Activated T-cell treated with anti-CD3 and anti-CD28 coated beads for 1 hour (primary cell): Measurements from ENCODE around the gene HYCC2.
"Not testable (repeated sequence)": the region's sequence is repeated elsewhere in the genome, so short reads cannot be mapped to it uniquely, and the experiment has no call there.

Experiments
- DNase-seq: peaks from one replicate; pipeline ENCODE4 v3.0.0-alpha.2; 2020; ENCODE audit warnings: low read depth

Gene HYCC2

GRCh38 chr2:201070948-201071478, 458 bp downstream of the HYCC2 start:
- DNase-seq = no peak

DNA sequence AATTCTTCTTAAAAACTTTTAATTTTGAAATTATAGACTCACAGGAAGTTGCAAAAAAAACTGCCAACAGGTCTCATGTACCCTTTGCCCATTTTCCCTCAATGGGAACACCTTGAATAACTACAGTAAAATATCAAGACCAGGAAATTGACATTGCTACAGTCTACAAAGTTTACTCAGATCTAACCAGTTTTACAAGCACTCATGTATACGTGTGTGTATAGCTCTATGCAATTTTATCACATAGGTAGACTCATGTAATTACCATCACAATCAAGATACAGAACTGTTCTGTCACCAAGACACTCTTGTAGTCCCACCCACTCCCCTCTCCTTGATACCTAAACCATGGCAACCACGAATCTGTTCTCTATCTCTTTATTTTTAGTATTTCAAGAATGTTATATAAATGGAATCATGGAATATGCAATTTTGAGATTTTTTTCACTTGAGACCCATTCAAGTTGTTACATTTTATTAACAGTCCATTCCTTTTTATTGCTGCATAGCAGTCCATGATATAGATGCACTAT, 6.6 kb downstream of the HYCC2 start:
- no peak for DNase-seq

DNA sequence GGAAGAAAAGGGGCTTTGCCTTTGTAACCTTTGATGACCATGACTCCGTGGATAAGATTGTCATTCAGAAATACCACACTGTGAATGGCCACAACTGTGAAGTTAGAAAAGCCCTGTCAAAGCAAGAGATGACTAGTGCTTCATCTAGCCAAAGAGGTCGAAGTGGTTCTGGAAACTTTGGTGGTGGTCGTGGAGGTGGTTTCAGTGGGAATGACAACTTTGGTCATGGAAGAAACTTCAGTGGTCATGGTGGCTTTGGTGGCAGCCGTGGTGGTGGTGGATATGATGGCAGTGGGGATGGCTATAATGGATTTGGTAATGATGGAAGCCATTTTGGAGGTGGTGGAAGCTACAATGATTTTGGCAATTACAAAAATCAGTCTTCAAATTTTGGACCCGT, 8.0 kb downstream of the HYCC2 start:
- DNase-seq = not testable (repeated sequence)

GRCh38 chr2:201059961-201060755, 11.3 kb downstream of the HYCC2 start:
- DNase-seq = no peak

DNA sequence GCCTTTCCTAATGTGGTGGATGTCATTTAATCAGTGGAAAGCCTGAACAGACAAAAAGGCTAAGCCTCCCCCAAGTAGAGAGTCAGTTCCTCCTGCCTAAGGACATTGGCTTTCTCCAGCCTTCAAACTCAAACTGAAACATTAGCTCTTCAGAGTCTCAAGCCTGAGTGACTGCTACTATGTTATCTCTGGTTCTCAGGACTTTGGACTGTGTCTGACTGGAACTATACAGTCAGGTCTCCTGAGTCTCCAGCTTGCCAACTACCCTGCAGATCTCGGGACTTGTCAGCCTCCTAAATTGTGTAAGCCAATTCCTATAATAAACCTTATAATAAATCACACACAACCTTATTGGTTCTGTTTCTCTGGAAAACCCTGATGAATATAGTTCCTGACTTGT, 12.6 kb downstream of the HYCC2 start:
- DNase-seq = no peak

DNA sequence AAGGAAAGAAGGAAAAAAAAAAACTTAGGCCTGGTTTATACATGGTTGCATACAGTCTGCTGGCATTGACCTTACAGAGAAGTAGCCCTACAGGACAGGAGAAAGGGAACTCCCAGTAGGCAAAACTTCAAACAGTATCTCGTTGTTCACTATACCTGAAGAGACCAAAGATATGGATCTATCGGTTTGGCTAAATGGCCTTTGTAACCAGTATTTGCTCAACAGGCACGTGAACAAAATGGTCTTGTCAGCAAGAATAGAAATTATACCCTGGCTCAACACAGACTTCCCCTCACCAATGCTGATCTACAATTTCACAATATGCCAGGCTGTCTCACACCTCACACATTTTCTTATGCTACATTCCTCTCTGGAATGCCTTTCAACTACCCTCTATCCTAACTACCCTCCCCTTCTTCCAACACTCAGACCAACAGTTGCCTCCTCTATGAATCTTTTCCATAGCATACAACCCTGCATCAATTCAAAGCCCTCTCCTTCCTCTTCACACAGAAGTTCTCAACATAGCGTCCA, 13.7 kb downstream of the HYCC2 start:
- DNase-seq = no peak

DNA sequence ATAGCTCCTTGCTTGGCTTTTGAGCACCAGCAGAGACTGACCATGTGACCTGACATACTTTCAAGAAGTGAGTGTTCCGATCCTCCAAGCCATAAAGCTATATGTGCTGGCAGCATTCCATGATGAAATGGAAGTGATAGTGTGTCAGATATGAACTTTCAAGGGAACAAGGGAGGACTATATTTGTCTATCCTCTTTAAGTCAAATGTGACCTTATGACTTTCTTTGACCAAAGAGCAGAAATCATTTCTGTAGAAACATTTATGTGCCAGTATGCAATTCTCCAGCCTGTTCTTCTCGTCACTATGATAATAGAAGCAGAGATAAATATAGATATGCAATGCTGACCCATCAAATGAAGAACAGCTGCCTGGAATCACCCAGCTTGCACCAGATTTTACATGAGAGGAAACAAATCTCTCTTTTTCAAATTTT, 14.4 kb downstream of the HYCC2 start:
- no peak for DNase-seq

DNA sequence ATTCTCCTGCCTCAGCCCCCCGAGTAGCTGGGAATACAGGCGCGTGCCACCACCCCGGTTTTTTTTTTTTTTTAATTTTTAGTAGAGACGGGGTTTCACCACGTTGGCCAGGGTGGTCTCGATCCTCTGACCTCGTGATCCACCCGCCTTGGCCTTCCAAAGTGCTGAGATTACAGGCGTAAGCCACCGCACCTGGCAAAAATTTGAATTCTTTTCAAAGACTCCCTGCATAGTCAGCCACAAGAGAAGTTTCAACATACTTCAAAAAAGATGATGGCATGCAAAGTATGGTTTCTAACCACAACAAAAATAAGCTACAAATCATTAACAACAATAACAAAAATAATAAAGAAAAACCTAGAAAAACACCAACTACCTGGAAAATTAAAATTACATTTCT, 22.0 kb downstream of the HYCC2 start:
- no peak for DNase-seq

DNA sequence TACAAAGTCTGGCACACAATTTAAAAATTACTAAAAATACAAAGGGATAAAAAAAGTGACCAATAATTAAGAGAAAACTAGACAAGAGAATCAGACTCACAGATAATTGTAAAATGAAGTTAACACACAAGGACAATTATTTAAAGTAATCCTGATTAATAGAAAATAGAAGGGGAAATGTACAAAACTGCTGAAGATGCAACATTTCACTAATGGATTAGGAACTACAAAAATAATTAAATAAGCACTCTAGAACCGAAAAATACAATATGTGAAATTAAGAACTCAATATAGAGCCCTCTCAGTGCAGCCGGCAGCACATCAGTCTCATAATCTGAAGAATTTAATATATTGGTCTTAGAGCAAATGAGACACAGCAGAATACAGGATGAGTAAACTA, 24.6 kb downstream of the HYCC2 start:
- DNase-seq = no peak

DNA sequence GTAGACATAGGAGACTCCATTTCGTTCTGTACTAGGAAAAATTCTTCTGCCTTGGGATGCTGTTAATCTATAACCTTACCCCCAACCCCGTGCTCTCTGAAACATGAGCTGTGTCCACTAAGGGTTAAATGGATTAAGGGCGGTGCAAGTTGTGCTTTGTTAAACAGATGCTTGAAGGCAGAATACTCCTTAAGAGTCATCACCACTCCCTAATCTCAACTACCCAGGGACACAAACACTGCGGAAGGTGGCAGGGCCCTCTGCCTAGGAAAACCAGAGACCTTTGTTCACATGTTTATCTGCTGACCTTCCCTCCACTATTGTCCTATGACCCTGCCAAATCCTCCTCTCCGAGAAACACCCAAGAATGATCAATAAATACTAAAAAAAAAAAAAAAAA, 28.4 kb downstream of the HYCC2 start:
- DNase-seq = not testable (repeated sequence)

DNA sequence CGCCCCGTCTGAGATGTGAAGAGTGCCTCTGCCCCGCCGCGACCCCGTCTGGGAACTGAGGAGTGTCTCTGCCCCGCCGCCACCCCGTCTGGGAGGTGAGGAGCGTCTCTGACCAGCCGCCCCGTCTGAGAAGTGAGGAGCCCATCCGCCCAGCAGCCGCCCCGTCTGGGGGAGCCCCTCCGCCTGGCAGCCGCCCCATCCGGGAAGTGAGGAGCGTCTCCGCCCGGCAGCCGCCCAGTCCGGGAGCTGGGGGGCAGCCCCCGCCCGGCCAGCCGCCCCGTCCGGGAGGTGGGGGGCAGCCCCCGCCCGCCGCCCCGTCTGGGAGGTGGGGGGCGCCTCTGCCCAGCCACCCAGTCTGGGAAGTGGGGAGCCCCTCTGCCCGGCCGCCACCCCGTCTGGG, 29.0 kb downstream of the HYCC2 start:
- not testable (repeated sequence) for DNase-seq

DNA sequence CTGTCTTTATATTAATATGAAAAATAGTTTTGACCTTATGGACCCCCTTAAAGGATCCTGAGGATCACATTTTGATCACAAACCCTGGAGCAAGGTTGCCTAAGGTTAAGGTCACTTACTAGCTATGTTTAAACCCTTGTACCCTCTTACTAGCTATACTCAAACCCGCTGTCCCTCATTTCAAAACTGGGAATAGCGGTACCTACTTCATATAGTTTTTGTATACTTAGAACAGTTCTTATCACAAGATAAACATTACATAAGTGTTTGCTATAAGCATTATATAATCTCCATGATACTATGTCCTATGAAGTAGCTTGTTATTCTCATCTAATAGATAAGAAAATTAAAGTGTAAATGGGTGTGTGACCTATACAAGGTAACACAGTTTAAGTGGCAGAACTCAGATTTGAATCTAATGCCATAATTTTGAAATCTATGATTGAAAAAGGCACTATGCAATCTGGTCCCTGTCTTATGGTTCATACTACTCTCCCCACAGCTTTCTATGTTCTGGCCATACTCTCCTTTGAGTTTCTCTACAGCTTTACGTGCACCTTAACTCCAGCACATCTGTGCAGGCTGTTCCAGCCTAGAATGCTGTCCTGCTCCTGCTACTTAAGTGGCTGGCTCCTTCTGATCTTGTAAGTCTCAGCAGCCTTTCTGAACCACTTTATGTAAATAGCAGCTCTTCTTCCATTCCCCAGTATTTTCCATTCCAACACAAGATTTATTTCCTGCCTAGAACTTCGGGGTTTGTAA, 30.4 kb downstream of the HYCC2 start:
- DNase-seq = no peak

DNA sequence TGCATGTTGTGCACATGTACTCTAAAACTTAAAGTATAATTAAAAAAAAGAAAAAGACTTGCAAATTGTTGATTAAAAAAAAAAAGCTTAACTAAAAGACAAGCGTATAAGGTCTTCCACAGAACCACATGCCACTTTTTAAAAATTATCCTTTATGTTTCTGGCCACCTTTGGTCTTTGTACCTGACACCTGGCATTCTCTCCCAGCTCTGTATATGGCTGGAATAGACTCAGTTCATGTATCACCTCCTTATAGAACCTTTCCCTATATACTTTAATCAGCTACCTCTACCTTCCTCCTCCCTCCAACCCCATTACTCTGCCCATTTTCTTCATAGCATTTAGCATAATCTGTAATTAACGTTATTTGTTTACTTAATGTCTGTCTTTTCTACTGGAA, 32.6 kb downstream of the HYCC2 start:
- no peak for DNase-seq

- not testable (repeated sequence) for DNase-seq
These were observed 33.1 kb downstream of the HYCC2 start for GRCh38 chr2:201038361-201038760.

GRCh38 chr2:201034355-201034754, 37.1 kb downstream of the HYCC2 start:
- DNase-seq = not testable (repeated sequence)

- no peak for DNase-seq
These were observed 47.0 kb downstream of the HYCC2 start for GRCh38 chr2:201024518-201024917.

- no peak for DNase-seq
These were observed 49.6 kb downstream of the HYCC2 start for GRCh38 chr2:201021914-201022313.
